Kidney epithelial cell (primary cell): Measurements from ENCODE around the gene SCN1B. TPM values are rescaled to one million over a fixed set of nuclear protein-coding genes. Genes with fewer than 3 reads are reported as not detected.

Source experiments
- DNase-seq: peaks from one replicate; pipeline ENCODE4 v3.0.0-alpha.2; 2010; ENCODE audit warnings: low read depth
- H3K27me3 ChIP-seq: 2 replicates; pipeline ENCODE4 v1.6.0; 2011; ENCODE audit warnings: low read length; ENCODE audit not compliant: control insufficient read depth, insufficient read depth
- H3K36me3 ChIP-seq: 2 replicates; pipeline ENCODE4 v1.5.1; 2011; ENCODE audit warnings: low read length; ENCODE audit not compliant: control insufficient read depth, insufficient read depth
- H3K4me3 ChIP-seq: 2 replicates; pipeline ENCODE4 v1.5.1; 2011; ENCODE audit warnings: low read depth, mild to moderate bottlenecking, control low read depth, low read length
- total RNA-seq: library from RNA; depleted of rRNA; stranded (reverse); fragments of >200 nt; gene quantifications from 2 replicates; pipeline ENCODE4 v1.2.3, GENCODE V29; 2015
- TF ChIP-seq, protein P1 (sequence below): IDR thresholded peaks from 2 replicates; pipeline ENCODE4 v1.5.1; 2011; ENCODE audit warnings: mild to moderate bottlenecking, moderate library complexity, low read length, control low read depth, inconsistent platforms; ENCODE audit not compliant: insufficient read depth, poor library complexity, severe bottlenecking

The SCN1B gene
- total RNA-seq, 1 donor from 2014 or later = 1.8 TPM

DNA sequence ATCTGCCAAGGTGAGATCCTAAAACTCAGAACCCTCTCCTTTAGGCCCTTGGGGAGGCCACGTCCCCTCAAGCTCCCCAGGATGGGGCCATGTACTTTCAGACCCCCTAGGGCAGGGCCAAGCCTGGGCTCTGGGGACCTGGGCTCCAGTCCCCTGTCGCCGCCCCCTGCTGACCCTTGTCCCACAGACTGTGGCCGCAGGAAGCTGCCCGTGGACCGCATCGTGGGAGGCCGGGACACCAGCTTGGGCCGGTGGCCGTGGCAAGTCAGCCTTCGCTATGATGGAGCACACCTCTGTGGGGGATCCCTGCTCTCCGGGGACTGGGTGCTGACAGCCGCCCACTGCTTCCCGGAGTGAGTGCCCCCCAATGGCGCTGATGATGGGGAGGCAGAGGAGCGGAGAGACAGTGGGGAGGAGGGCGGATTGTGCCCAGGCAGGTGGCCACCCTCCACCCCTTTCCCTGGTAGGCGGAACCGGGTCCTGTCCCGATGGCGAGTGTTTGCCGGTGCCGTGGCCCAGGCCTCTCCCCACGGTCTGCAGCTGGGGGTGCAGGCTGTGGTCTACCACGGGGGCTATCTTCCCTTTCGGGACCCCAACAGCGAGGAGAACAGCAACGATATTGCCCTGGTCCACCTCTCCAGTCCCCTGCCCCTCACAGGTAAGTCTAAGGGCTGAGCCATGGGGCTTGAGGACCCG lies 30.0 kb downstream of the SCN1B start:
- TF ChIP-seq, protein P1, sequence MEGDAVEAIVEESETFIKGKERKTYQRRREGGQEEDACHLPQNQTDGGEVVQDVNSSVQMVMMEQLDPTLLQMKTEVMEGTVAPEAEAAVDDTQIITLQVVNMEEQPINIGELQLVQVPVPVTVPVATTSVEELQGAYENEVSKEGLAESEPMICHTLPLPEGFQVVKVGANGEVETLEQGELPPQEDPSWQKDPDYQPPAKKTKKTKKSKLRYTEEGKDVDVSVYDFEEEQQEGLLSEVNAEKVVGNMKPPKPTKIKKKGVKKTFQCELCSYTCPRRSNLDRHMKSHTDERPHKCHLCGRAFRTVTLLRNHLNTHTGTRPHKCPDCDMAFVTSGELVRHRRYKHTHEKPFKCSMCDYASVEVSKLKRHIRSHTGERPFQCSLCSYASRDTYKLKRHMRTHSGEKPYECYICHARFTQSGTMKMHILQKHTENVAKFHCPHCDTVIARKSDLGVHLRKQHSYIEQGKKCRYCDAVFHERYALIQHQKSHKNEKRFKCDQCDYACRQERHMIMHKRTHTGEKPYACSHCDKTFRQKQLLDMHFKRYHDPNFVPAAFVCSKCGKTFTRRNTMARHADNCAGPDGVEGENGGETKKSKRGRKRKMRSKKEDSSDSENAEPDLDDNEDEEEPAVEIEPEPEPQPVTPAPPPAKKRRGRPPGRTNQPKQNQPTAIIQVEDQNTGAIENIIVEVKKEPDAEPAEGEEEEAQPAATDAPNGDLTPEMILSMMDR = no peak
- Histone ChIP-seq H3K36me3 (no peaks in the 10 kb centered on the region), H3K27me3 (peaks cover 10% of the 10 kb centered on the region), H3K4me3 (no peak overlapping the region)
- DNase-seq = no peak

DNA sequence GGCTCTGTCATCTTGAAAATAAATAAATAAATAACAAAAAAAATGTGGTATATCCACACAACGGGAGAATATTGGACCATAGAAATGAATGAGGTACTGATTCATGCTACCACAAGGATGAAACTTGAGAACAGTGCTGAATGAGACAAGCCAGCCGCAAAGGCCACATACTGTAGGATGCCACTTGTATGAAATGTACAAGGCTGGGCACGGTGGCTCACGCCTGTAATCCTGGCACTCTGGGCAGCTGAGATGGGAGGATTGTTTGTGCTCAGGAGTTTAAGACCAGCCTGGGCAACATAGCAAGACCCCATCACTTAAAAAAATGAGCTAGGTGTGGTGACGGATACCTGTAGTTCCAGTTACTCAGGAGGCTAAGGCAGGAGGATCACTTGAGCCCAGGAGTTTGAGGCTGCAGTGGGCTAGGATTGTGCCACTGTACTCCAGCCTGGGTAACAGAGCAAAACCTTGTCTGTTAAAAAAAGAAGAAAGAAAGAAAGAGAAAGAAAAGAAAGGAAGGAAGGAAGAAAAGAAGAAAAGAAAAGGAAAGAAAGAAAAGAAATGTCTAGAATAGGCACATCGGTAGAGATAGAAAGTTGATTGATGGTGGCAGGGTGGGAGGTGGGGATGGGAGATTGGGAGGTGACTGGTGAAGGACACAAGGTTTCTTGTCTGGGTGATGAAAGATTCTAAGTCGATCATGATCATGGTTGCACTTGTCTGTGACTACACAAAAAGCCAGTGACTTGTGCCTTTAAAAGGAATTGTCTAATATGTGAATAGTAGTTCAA lies 31.5 kb downstream of the SCN1B start:
- TF ChIP-seq, protein P1 = no peak
- Histone ChIP-seq H3K27me3 (no peaks in the 10 kb centered on the region), H3K4me3 (no peak overlapping the region), H3K36me3 (no peaks in the 10 kb centered on the region)
- DNase-seq = no peak

DNA sequence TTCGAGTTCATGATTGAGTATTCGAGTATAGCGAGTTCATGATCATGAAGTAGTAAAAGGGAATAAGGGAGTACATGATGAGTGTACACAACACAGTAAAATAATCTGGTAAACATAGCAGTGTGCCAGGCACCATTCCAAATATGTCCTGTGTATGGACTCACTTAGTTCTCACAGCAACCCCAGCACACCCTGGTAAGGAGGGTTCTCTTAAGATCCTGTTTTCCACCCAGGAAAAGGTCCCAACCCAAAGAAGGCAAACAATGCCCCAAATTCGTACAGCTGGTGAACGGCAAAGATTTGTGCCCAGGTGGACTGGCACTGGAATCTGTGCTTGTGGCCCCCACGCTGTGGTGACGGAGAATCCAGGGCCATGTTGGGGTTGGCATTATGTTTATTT lies 32.7 kb downstream of the SCN1B start:
- no peak for DNase-seq
- TF ChIP-seq, protein P1 = no peak
- Histone ChIP-seq H3K27me3 (no peaks in the 10 kb centered on the region), H3K36me3 (no peaks in the 10 kb centered on the region), H3K4me3 (no peak overlapping the region)

DNA sequence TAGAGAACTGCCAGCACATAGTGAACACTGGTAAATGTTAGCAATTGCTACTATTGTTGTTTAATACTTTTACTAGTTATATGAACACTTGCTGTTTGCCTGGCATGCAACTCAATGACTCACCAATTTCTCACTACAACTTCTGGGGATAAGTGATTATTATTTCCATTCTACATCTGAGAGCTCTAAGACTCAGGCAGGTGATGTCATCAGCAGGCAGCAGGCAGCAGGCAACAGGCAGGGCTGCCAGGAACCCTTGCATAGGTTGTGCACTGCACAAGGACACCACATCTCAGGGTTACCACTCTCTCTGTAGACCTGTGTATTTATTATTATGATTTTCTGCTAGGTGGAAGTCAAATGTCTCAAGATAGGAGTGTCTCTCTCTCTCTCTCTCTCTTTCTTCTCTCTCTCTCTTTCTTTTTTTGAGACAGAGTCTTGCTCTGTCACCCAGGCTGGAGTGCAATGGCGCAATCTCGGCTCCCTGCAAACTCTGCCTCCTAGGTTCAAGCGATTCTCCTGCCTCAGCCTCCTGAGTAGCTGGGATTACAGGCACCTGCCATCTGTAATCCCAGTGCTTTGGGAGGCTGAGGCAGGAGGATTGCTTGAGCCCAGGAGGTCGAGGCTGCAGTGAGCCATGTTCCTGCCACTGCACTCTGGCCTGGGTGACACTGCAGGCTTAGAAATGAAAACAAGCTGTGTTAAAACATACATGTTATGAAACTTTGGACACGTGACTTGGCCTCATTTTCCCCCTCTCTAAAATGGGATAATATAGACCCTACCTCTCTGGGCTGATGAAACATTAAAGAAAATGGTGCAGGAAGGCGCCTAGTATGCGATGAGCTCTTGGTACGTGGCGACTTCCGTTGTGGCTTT lies 33.9 kb downstream of the SCN1B start:
- TF ChIP-seq, protein P1 = no peak
- Histone ChIP-seq H3K36me3 (no peaks in the 10 kb centered on the region), H3K27me3 (no peaks in the 10 kb centered on the region), H3K4me3 (no peak overlapping the region)
- DNase-seq = peak; percentile 12

DNA sequence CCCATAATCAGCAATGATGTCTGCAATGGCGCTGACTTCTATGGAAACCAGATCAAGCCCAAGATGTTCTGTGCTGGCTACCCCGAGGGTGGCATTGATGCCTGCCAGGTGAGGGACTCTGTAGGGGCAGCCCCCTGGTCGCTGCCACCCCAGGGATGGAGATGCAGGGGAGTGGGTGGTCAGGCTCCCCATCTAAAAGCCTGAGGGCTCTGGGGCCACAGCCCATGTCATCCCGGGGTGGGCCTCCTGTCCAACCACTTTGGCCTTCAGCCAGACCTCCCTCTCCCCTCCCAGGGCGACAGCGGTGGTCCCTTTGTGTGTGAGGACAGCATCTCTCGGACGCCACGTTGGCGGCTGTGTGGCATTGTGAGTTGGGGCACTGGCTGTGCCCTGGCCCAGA lies 35.3 kb downstream of the SCN1B start:
- TF ChIP-seq, protein P1 = no peak
- Histone ChIP-seq H3K4me3 (no peak overlapping the region), H3K36me3 (no peaks in the 10 kb centered on the region), H3K27me3 (no peaks in the 10 kb centered on the region)
- no peak for DNase-seq
